ENCODE data around the gene TGFB1I1. TPM values are rescaled to one million over a fixed set of nuclear protein-coding genes. Genes with fewer than 3 reads are reported as not detected.
"Not testable (repeated sequence)": the region's sequence is repeated elsewhere in the genome, so short reads cannot be mapped to it uniquely, and the experiment has no call there.

The TGFB1I1 gene
- total RNA-seq, result 19.9 TPM
- long read RNA-seq, transcript TGFB1I1-203 (11 exons, 1,898 nt), result major isoform, 23 of 30 reads
- long read RNA-seq, partial matches to known transcripts, result 2 of 30 reads
- long read RNA-seq, other reads (novel, unspliced or antisense), result 2 of 30 reads

DNA sequence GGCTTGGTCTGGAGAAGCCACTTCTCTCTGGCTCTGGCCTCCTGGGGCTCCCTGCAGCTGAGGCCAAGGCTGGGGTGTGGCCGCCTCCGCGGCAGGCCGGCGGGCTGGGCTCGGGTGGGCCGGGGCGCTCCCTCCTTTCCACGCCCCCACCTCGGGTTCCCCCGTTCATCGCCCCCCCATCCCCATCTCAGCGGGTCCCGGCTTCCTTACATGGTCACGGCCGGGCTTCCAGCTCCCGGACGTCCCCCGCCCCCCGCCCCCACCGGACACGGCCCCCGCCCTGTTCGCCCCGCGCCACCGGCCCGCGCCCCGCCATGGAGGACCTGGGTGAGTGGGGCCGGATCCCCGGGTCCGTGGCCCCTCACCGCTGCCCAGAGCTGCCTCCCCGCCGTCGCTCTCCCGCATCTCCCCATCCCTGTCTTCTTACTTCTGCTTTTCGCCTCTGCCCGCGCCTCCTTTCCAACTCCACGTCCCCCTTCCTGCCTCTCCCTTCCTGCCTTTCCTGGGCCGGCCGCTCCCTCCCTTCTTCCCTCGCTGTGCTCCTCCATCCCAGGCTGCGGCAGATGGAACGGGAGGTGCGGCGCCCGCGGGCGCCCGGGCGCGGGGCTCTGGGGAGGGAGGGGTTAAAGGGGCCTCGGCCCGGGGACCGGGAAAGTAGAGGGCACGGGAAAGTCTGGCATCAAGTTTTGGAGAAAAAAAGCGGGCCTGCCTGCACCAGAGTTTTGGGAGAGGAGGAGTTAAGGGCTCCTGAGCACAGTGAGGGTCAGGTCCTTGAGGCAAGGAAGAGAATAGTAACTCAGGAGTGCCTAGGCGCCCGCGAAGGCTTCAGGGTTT lies at the start of gene TGFB1I1:
Gene TGFB1I1, plus strand, starts transcription at position 278 of the 834 bp plus-strand sequence. Its CDS starts 37 bp downstream, at position 315.
- intact Hi-C loops (cut with DNase I), result loop anchor here (10.0 kb wide), 1 partner anchor 243 kb away; a partner anchor contains a TSS
- ATAC-seq, result peak; percentile 77
- no peak for DNase-seq (ENCODE audit: missing footprints)

DNA sequence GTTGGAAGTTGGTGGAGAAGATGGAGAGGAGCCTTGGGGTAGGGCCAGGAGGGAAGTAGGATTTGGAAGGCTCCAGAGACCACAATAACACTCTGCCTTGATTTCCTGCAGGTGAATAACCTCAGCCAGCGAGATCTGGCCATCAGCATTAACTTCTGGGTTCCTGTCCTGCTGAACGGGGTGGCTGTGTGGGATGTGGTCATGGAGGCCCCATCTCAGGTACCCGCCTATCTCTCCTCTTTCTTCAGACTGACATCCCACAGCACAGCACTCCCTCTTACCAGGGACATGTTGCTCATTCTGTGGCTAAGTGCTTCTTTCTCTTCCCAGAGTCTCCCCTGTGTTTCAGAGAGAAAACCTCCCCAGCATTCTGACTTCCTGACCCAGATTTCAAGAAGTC lies 48.7 kb upstream of the TGFB1I1 start:
- ATAC-seq, result peak; percentile 13
- intact Hi-C loops (cut with DNase I), result no loop called here

DNA sequence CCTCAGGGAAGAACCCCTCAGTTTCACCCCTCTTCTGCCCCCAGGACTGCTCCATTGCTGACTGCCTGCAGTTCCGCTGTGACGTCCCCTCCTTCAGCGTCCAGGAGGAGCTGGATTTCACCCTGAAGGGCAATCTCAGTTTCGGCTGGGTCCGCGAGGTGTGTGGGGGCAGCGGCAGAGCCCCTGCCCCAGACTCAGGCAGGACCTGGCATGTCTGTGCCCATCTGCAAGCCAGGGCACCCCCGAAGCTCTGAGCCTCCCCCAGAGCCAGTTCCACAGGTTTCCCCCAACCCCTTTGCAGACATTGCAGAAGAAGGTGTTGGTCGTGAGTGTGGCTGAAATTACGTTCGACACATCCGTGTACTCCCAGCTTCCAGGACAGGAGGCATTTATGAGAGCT lies 48.2 kb upstream of the TGFB1I1 start:
- ATAC-seq (peak; percentile 1), DNase-seq (ENCODE audit: missing footprints) (no peak)

More for the DNA sequence above, 48.7 kb upstream of the TGFB1I1 start:
- DNase-seq (ENCODE audit: missing footprints), result no peak

DNA sequence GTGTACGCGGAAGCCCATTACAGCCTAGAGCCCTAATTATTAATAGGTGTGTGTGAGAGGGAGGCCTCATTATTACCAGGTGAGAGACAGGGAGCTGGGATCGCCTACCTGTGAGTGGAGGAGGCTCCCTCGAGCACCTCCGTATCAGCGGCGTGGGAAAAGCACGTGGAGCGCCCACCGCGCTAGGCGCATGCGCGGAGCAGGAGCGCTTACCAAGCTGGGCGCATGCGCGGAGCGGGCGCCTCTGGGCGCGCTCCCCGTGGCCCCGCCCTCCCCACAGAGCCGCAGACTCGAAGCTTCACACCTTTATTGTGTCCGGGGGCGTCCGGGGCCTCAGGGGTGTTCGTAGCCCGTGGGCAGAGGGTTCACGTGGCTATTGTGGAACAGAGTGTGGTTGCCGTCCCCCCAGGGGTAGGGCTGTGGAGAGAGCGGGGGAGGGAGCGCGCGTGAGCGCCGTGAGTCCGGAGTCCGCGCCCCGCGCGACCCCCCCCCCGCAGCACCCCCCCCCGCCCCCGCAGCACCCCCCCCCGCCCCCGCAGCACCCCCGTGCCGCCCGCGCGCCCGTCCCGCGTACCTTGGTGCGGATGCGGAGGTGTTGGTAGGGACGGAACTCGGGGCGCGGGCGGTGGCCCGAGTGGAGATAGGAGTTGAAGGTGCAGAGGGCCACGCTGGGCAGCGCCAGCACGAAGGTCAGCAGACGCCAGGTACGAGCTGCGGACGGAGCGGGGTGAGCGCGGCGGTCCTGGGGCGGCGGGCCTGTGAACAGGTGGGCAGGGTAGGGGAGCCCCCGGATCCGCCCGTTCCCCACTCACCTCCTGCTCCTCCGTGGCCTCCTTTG lies 44.3 kb upstream of the TGFB1I1 start:
- ATAC-seq (peak; percentile 50), DNase-seq (ENCODE audit: missing footprints) (peak; percentile 89)
- intact Hi-C loops (cut with DNase I), result no loop called here

More for the DNA sequence above, 48.2 kb upstream of the TGFB1I1 start:
- intact Hi-C loops (cut with DNase I), result no loop called here

DNA sequence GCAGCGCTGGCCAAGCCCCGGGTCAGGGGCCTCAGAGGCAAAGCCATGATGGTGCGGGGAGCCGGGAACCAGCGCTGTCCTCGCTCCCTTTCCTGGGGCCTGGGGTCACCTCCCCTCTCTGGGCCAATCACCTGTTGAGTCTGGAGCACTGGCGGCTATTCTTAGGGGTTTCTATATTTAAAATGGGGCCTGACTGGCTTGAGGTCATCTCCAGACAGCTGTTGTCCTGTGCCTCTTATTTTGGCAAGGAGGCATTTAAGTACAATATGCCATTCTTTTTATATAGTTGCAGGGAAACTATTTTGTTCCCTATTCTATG lies 43.7 kb upstream of the TGFB1I1 start, which contains the start of gene COX6A2:
Gene COX6A2, minus strand, starts transcription at position 82 of the 319 bp plus-strand sequence. Its CDS starts 35 bp downstream, at position 47.
- no peak for DNase-seq (ENCODE audit: missing footprints)
- ATAC-seq, result peak; percentile 76
- intact Hi-C loops (cut with DNase I), result no loop called here

DNA sequence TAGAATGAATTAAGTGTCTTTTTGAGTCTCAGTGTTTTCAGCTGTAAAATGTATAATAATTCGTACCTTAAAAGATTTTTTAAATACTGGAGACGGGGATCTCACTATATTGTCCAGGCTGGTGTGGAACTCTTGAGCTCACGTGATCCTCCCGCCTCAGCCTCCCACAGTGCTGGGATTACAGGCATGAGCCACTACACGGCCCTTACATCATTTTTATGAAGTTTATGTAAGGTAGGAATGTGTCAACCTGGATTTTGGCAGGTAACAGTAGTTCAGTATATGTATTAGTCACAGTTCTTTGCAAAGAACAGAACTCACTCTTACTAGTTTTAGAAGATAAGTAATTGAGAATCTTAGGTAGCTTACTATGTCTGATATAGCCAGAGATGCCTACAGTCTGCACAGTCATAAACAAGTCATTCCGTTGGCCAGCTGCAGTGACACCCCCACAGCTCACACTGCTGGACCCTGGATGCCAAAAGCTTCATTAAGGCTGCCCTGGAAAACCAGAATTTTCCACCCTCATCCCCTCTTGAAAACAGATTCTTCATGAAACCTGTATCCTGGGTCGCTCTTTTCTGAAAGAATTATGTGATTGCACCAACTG lies 43.2 kb upstream of the TGFB1I1 start:
- intact Hi-C loops (cut with DNase I), result no loop called here
- ATAC-seq (no peak), DNase-seq (ENCODE audit: missing footprints) (no peak)

DNA sequence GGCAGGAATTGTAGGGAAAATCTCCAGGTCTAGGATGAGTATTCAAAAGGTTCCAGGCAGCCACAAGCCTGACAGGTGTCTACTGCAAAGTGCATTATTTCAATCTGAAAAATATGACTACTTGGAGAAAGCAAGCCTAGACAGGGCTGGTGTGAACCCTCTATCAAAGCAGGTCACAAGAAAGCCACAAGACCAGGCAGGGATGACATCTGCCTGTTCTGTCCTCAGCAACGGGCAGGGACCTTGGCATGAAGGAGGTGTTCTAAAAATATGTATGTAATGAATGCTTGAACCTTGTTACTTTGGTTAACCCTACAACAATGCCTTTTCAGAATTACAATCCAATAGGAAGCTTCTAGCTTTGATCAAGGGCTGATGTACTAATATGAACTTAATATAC lies 42.6 kb upstream of the TGFB1I1 start:
- ATAC-seq (peak; percentile 58), DNase-seq (ENCODE audit: missing footprints) (no peak)
- intact Hi-C loops (cut with DNase I), result no loop called here

DNA sequence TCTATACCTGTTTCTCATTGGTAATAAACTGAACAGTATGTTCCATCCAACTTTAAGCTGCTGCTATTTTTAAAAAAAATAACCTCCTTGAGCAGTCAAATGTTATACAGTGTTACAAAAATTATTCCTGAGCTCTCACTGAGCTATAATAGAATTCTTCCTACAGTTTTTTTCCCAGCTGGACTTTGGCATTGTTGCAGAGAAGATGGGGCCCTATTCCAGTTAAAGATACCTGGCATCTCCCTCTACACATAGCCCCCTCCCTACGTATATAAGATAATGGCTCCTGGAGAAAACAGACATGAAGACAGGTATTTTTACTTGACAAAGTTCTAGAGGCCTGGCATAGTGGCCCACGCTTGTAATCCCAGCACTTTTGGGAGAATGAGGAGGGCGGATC lies 42.2 kb upstream of the TGFB1I1 start:
- ATAC-seq (no peak), DNase-seq (ENCODE audit: missing footprints) (no peak)
- intact Hi-C loops (cut with DNase I), result no loop called here

DNA sequence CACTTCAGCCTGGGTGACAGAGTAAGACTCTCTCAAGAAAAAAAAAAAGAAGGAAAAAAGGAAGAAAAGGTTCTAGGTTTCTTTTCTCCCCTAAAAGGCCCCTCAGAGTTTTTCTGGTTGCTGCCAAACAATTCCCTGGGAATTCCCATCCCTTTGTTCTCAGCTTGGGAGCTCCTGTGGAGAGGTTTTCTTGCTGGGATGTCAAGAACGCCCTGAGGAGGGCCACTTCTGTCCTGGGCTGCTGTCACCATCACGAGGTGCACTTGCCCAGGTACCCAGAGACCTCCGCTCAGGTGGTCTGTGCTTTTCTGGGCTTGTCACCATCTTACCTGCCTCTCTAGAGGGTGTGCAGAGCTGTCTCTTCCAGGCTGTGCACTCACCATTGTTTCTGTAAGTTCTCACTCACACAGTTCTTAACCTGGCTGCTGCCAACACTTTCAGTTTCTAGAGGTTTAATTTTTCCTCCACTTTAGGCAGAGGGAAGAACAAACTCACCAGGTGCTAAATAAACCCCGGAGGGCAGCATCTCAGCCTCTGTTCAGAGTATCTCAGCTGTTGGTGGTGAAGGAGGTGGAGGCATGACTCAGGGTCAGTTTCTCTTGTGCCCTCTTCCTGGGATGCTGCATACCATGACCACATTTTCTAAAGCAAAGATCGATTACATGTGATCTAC lies 41.4 kb upstream of the TGFB1I1 start:
- DNase-seq (ENCODE audit: missing footprints) (no peak), ATAC-seq (no peak)
- intact Hi-C loops (cut with DNase I), result no loop called here

DNA sequence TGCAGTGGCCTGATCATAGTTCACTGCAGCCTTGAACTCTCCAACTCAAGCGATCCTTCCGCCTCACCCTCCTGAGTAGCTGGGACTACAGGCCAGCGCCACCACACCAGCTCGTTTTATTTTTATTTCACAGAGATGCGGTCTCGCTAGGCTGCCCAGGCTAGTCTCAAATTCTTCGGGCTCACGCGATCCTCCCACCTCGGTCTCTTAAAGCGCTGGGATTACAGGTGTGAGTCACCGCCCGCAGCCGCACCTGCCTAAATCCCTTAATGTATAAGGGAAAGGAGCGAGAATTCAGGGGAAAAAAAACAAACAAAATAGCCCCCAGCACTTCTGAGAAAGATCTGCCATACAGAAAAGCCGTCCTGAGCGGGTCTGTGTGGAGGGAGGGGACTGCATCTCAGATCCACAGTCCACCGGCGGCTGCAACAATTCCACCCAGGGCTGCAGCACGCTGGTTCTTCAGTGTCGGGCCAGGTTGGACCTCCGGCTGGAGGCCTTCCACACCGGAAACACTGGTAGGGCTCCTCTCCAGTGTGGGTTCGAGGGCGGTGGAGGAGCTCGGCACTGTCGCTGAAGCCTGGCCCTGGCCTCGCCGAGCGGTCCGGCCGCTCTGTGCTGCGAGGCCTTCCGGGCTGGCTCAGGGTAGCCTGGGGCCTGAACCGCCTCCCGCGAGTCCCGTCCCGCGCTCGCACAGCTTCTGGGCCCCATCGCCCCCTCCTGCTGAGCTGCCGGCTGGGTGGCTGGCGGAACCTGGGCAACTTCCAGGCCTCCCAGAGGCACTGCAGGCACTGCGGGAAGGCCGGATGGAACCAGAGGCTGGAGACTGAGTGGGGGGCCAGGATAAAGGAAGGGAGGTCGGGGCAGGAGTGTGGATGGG lies 36.4 kb upstream of the TGFB1I1 start:
- intact Hi-C loops (cut with DNase I), result no loop called here
- ATAC-seq (no peak), DNase-seq (ENCODE audit: missing footprints) (no peak)

DNA sequence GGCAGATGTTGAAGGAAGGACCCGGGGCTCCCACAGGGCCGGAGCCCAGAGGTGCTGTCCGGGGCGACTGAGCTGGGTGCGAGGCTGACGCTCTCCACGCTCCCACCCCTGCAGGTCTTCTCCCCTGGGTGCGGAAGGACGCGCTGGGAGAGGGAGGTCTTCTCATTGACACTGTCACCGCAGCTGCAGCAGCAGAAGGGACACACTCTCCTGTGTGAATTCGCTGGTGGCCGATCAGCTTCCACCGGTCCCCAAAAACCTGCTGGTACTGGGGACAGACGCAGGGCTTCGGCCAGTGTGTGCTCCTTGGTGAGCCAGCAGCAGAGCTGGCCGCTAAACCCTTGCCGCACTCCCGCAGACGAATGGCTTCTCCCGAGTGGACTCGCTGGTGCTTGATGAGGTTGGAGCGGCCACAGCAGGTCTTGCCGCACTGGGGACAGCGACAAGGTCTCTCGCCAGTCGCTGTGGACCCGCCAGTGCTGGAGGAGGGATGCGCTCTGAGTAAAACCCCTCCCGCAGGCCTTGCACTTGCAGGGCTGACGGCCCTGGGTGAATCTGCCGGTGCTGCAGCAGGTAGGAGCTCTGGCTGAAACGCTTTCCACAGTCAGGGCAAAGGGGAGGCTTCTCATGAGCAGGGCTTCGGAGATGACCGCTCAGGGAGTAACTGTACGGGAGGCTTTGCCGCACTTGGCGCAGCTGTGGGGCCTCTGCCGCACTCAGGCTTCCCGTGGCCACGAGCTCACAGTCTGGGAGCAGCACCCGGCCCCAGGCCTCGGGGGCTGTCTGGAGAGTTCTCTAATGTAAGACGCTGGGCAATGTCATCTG lies 35.5 kb upstream of the TGFB1I1 start:
- DNase-seq (ENCODE audit: missing footprints), result no peak
- no peak for ATAC-seq
- intact Hi-C loops (cut with DNase I), result no loop called here

DNA sequence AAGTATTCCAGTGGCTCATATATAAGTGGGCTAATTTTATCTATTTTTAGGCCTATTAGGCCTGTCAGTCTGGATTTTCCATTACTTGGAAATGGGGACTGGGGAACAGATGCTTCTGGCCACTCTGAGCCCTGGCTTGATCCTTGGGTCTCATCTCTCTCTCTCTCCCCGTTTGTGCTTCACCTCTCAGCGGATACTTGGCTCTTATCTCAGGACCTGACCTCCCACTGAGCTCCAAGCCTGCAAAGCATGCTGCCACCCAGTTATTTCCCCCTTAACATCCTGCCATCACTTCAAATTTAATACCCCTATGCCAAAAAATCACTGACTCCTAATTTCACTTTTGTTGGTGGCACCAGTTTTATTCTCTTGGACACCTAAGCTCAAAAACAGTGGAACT lies 33.5 kb upstream of the TGFB1I1 start:
- intact Hi-C loops (cut with DNase I), result no loop called here
- ATAC-seq (no peak), DNase-seq (ENCODE audit: missing footprints) (no peak)

DNA sequence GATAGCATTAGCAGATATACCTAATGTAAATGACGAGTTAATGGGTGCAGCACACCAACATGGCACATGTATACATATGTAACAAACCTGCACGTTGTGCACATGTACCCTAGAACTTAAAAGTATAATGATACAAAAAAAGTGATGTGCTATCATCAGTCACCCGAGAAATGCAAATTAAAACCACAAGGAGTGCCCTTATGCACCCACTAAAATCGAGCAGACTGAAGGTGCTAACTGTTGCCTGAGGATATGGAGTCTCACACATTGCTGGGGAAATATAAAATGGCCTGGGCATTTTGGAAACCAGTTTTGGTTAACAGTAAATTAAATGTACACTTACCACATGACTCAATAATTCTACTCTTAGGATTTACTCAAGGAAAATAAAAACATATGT lies 32.9 kb upstream of the TGFB1I1 start:
- ATAC-seq; intact Hi-C loops (cut with DNase I); DNase-seq (ENCODE audit: missing footprints): not testable (repeated sequence)

DNA sequence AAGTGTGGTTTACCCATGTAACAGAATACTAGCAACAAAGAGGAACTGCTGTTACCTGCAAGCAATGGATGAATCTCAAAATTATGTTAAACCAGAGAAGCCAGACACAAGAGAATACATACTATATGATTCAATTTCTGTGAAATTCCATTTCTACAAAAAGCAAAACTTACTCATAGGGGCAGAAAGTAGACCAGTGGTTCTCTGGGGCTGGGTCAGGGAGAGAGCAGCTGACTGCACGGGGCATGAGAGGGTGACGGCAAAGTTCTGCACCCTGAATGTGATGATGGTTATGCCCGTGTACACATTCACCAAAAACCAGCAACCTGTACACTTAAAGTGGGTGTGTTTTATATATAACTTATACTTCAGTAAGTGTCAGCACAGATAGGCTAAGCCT lies 32.4 kb upstream of the TGFB1I1 start:
- ATAC-seq (no peak), DNase-seq (ENCODE audit: missing footprints) (no peak)
- intact Hi-C loops (cut with DNase I), result no loop called here

DNA sequence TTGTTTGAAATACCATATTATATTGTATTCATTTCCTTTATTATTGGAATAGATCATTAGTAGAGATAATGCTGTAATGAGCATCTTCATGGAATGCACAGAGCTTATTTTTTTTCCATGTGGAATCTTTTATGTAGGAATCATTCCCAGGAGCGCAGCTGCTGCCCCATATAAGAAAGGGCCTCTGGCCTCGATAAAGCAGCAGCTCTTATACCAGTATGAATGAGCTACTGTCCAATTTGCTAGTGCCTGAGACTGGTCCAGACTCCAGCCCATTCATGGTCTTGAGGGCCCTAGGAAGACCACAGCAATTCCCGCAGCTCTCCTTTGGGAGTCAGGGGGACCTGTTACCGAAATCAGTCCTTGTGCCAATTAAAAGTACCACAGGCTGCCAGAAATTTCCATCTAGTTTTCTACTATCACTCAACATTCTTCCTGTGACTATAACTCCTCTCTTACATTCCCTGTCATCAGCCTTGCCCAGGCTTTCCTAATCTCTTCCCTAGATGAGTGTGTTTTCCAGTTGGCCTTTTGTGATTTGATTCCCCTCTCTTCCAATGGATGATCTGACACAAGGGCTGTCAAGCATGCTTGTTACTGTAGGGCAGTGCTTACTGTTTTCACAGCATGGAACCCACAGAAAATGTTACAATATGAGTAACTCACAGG lies 31.3 kb upstream of the TGFB1I1 start:
- DNase-seq (ENCODE audit: missing footprints) (no peak), ATAC-seq (no peak)
- intact Hi-C loops (cut with DNase I), result loop anchor here (10.0 kb wide), 1 partner anchor 256 kb away; the partner anchor contains the start of gene FUS

DNA sequence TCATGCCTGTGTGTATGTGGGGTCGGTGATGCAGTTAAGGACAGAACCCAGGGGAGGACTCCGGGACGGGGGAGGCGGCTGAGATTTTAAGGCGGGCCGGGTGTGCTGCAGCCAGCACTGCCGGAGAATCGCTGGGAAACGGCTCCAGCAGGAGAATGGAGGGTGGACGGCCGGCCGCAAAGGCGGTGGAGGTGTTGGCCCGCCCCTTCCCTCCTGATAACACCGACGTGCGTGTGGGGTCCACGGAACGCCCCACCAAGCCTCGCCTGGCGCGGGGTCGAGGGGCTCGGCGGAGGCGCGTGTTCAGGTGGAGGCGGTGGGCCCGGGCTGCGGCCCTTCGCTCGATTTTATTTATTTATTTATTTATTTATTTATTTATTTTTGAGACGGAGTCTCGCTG lies 30.0 kb upstream of the TGFB1I1 start:
- intact Hi-C loops (cut with DNase I), result loop anchor here (10.0 kb wide), 1 partner anchor 257 kb away; the partner anchor contains the start of gene FUS
- DNase-seq (ENCODE audit: missing footprints), result no peak
- ATAC-seq, result no peak

All from Right ventricle myocardium inferior (tissue), 1 donor.